ENCODE measurements around the gene CLDN10. TPM values are rescaled to one million over a fixed set of nuclear protein-coding genes. Genes with fewer than 3 reads are reported as not detected.
A peak's percentile ranks its signal among the peaks of the same experiment; 100 is the strongest.

Gene CLDN10
- total RNA-seq, 2 donors from 2014 or later = not detected

DNA sequence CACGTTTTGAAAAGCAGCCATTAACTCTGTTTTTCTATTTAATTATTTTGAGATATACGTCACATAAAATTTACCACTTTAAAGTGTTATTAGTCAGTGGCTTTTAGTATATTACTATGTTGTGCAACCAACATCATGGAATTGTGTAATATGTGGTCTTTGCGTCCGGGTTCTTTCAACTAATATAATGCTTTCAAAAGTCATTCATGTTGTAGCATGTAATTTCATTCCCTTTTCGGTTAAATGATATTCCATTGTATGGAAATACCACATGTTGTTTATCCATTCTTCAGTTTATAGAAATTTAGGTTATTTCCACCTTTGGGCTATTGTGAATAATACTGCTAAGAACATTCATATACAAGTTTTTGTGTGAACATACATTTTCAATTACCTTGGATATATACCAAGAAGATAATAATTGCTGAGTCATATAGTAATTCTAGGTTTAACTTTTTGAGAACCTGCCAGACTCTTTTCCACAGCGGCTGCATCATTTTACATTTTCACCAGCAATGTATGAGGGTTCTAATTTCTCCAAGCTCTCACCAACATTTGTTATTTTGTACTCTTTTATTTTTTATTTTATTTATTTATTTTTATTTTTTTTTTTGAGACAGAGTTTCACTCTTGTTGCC lies 28.1 kb upstream of the CLDN10 start:
- no peak overlapping the region for H3K4me3 Mint-ChIP-seq
- no peak for ATAC-seq (replicated peaks)
- no peaks in the 10 kb centered on the region for H3K36me3 Mint-ChIP-seq (ENCODE audit: low read depth)
- H3K27me3 Mint-ChIP-seq = peaks cover 10% of the 10 kb centered on the region
- H3K4me1 Mint-ChIP-seq = no peaks in the 10 kb centered on the region
- peaks cover 4% of the 10 kb centered on the region for H3K9me3 Mint-ChIP-seq
- no peak overlapping the region for H3K27ac Mint-ChIP-seq

DNA sequence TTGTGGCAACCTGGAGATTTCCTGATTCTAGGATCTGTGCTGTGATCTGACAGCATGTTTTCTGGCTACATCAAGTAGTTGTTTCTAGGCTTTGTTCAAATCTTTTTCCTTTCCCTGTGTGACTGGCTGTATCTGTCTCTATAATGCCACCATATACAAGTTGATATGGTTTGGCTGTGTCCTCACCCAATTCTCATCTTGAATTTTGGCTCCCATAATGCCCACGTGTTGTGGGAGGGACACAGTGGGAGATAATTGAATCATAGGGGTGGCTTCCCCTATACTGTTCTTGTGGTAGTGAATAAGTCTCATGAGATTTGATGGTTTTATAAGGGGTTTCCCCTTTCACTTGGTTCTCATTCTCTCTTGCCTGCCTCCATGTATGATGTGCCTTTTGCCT lies 24.6 kb upstream of the CLDN10 start:
- Mint-ChIP-seq H3K4me3 (no peak overlapping the region), H3K27me3 (peaks cover 13% of the 10 kb centered on the region), H3K36me3 (ENCODE audit: low read depth) (no peaks in the 10 kb centered on the region), H3K27ac (no peak overlapping the region), H3K4me1 (no peaks in the 10 kb centered on the region), H3K9me3 (peaks cover 4% of the 10 kb centered on the region)
- ATAC-seq (replicated peaks) = peak; percentile 68

DNA sequence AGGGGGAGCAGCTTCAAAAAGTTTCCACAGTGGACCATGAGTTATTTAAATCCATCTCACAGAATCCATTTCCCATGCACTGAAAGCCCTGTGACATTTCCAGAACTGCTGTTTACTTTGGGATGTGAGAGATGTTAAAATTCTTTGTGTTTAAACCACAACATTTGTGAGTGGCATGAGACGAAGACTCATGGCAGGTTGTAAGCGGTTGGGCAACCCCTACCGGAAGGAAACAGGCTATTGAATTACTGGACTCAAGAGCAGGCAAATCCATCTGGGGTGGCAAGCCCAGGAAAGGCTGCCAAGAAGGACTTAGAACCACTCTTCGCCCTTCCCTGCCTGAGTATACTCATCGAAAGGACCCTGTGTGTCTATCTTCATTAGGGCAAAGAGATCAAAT lies 22.3 kb upstream of the CLDN10 start:
- H3K9me3 Mint-ChIP-seq = peaks cover 4% of the 10 kb centered on the region
- no peak for ATAC-seq (replicated peaks)
- peaks cover 19% of the 10 kb centered on the region for H3K27me3 Mint-ChIP-seq
- no peak overlapping the region for H3K4me3 Mint-ChIP-seq
- no peak overlapping the region for H3K27ac Mint-ChIP-seq
- peaks cover 1% of the 10 kb centered on the region for H3K4me1 Mint-ChIP-seq
- no peaks in the 10 kb centered on the region for H3K36me3 Mint-ChIP-seq (ENCODE audit: low read depth)

DNA sequence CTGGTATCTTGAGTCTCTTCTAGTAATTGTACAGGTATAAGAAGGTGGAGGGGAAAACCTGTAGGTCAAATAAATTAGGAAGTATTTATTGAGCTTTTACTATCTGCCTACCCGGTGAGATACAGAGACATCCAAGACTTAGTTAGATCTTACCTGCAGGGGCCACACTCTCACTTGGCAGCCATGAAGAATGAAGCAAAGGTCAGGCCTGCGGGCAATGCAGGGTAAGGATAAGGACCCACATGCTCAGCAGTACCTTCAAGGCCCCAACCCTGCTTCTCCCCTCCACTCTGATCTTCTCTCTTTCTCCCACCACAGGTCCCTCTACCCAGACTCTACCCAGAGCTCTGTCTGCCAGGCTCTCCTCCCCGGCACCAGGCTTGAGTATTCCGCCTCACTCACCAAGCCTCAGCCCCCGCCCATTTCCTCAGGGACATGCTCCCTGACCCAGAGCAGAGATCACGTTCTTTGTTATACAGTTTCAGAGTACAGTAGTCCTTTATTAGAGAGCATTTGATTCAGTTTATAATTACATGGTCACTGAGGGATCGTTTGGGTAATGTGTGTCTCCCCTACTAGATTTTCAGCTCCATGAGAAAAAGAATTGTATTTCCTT lies 18.9 kb upstream of the CLDN10 start:
- Mint-ChIP-seq H3K4me3 (no peak overlapping the region), H3K4me1 (peaks cover 8% of the 10 kb centered on the region), H3K27ac (no peak overlapping the region), H3K36me3 (ENCODE audit: low read depth) (no peaks in the 10 kb centered on the region), H3K9me3 (no peaks in the 10 kb centered on the region), H3K27me3 (peaks cover 25% of the 10 kb centered on the region)
- ATAC-seq (replicated peaks) = no peak

DNA sequence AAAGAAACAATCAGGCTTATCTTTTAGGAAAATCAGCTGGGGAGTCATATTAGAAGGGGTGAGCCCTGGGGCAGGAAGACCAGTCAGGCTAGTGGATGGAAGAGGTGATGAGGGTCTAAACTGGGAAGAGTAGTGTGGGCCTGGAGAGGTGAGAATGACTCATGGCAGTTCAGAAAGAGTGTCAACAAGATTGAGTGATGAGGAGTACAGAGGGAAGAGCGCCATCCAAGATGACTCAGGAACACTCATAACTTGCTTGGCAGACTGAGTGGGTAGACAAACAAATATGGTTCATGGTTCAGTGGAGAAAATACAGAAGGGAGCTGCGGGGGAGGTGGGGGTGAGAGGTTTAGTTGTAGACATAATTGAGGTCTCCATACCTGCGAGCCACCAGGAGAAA lies 17.3 kb upstream of the CLDN10 start:
- Mint-ChIP-seq H3K27me3 (peaks cover 25% of the 10 kb centered on the region), H3K4me1 (peaks cover 8% of the 10 kb centered on the region), H3K36me3 (ENCODE audit: low read depth) (no peaks in the 10 kb centered on the region), H3K9me3 (no peaks in the 10 kb centered on the region), H3K27ac (no peak overlapping the region), H3K4me3 (no peak overlapping the region)
- peak; percentile 98 for ATAC-seq (replicated peaks)

DNA sequence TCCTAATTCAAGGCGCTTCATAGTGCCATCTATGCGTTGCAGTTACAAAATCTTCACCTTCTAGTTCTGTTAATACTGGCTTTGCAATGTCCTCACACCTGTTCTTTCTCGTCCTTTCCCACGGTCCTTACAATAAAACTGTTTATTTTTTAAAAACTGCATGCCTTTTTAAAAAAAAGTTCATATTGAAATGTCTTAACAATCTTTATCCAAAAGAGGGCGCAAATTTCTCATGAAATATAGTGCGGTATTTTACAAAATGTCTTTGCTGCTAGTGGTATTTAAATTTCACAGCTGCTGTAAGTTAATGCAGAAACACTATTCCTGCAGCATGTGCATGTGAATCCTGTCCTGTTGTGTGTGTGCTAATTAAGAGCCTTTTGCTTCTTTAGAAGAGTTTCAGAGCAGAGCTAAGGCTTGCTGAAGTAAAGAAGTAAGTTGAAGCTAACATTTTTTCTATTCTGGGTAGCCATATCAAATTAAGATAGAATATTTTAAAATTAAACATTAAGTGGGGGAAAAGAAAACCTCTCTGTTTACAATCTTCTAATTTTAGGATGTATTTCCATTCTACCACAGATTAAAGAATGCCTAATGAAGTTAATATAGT lies 15.8 kb upstream of the CLDN10 start:
- H3K4me3 Mint-ChIP-seq = no peak overlapping the region
- H3K27me3 Mint-ChIP-seq = peaks cover 30% of the 10 kb centered on the region
- H3K9me3 Mint-ChIP-seq = no peaks in the 10 kb centered on the region
- peaks cover 8% of the 10 kb centered on the region for H3K4me1 Mint-ChIP-seq
- H3K36me3 Mint-ChIP-seq (ENCODE audit: low read depth) = no peaks in the 10 kb centered on the region
- no peak for ATAC-seq (replicated peaks)
- no peak overlapping the region for H3K27ac Mint-ChIP-seq

DNA sequence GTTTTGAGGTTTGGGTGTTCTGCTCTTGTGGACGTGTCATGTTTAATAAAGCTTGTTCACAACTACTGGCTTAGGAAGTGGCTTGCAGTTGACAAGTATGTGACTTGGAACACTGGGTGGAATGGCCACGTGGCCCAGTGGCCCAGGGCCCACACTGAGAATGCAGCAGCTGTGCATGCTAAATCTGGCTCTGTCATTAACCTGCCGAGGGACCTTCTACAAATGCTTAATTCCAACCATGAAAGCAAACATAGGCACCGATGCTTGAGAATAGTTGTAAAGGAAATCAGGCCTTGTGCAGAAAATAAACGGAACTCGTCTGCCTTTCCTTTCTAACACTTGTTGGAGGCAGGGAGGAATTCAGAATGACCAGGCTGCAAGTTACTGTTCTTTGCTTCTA lies 11.6 kb upstream of the CLDN10 start:
- Mint-ChIP-seq H3K4me3 (no peak overlapping the region), H3K27ac (no peak overlapping the region), H3K36me3 (ENCODE audit: low read depth) (no peaks in the 10 kb centered on the region), H3K4me1 (no peaks in the 10 kb centered on the region), H3K27me3 (peaks cover 17% of the 10 kb centered on the region), H3K9me3 (no peaks in the 10 kb centered on the region)
- ATAC-seq (replicated peaks) = no peak

DNA sequence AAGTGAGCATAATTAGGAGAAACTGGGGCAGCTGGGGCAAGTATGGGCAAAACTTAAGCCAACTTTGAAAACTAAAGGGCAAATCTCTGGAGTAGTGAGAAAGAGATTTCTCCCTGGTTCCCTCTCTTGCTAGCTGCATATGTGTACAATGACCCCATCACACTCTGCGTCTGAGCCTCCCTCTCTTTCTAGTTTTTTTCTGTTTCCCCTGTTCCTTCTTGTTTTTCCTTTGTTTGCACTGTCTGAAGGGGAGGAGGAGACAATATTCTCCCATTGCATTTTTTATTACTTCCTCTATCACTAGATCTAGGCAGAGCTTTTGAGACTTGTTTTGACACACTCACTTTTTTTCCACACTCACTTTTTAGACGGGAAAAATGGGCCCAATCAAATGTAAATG lies 11.2 kb upstream of the CLDN10 start:
- ATAC-seq (replicated peaks) = no peak
- no peak overlapping the region for H3K27ac Mint-ChIP-seq
- H3K27me3 Mint-ChIP-seq = peaks cover 17% of the 10 kb centered on the region
- H3K36me3 Mint-ChIP-seq (ENCODE audit: low read depth) = no peaks in the 10 kb centered on the region
- H3K4me1 Mint-ChIP-seq = no peaks in the 10 kb centered on the region
- no peak overlapping the region for H3K4me3 Mint-ChIP-seq
- no peaks in the 10 kb centered on the region for H3K9me3 Mint-ChIP-seq

DNA sequence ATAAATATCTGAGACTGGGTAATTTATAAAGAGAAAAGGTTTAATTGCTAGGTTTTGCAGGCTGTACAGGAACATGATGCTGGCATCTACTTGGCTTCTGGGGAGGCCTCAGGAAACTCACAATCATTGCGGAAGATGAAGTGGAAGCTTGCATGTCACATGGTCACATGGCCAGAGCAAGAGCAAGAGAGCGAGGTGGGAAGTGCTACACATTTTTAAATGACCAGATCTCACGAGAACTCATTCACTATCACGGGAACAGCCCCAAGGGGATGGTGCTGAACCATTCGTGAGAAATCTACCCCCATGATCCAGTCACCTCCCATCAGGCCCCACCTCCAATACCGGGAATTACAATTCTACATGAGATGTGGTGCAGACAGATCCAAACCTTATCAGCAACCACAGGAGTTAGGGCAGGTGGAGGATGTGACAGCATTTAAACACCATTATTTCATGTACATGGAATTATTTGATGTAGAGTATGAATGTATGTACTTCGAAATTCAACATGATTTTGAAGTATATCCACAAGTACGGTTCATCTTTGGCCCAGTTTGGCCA lies 10.5 kb upstream of the CLDN10 start:
- no peak overlapping the region for H3K27ac Mint-ChIP-seq
- no peaks in the 10 kb centered on the region for H3K4me1 Mint-ChIP-seq
- no peak for ATAC-seq (replicated peaks)
- no peak overlapping the region for H3K4me3 Mint-ChIP-seq
- H3K36me3 Mint-ChIP-seq (ENCODE audit: low read depth) = no peaks in the 10 kb centered on the region
- no peaks in the 10 kb centered on the region for H3K9me3 Mint-ChIP-seq
- H3K27me3 Mint-ChIP-seq = peaks cover 13% of the 10 kb centered on the region

DNA sequence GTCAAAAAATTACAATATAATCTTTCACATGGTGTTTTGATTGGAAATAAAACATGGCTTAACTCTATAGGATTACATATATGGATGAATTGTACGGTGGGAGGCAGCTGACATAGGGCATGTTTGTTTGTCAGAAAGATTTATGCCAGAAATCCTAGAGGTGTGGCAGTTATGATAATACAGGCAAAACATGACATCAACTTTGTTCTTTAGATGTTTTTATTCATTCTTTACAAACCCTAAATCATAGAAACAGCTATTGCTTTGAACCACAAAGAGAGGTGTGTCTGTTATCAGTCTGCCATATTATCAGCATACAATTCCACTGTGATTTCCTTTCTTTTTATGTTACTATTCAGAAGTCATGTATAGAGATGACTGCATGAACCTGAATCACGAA lies 8.2 kb upstream of the CLDN10 start:
- Mint-ChIP-seq H3K27ac (no peak overlapping the region), H3K4me1 (no peaks in the 10 kb centered on the region), H3K4me3 (no peak overlapping the region), H3K27me3 (peaks cover 25% of the 10 kb centered on the region), H3K9me3 (no peaks in the 10 kb centered on the region), H3K36me3 (ENCODE audit: low read depth) (no peaks in the 10 kb centered on the region)
- no peak for ATAC-seq (replicated peaks)

DNA sequence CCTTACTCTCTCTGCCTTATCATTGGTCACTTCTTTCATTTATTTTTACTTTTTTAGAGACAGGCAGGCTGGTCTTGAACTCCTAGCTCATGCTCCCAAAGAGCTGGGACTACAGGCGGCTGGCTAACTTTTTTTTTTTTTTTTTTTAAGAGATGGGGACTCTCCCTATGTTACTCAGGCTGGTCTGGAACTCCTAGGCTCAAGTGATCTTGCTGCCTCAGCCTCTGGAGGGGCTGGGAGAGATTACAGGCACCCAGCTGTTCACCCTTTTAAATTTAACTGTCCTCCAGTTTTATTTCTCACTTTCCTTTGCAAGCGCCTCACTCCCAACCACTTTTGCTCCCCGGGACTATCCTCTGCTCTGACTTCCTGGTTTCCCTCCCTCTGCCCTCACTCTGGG lies 5.6 kb upstream of the CLDN10 start:
- no peaks in the 10 kb centered on the region for H3K4me1 Mint-ChIP-seq
- H3K27me3 Mint-ChIP-seq = peaks cover 39% of the 10 kb centered on the region
- H3K4me3 Mint-ChIP-seq = no peak overlapping the region
- no peak for ATAC-seq (replicated peaks)
- H3K36me3 Mint-ChIP-seq (ENCODE audit: low read depth) = no peaks in the 10 kb centered on the region
- H3K27ac Mint-ChIP-seq = no peak overlapping the region
- no peaks in the 10 kb centered on the region for H3K9me3 Mint-ChIP-seq

DNA sequence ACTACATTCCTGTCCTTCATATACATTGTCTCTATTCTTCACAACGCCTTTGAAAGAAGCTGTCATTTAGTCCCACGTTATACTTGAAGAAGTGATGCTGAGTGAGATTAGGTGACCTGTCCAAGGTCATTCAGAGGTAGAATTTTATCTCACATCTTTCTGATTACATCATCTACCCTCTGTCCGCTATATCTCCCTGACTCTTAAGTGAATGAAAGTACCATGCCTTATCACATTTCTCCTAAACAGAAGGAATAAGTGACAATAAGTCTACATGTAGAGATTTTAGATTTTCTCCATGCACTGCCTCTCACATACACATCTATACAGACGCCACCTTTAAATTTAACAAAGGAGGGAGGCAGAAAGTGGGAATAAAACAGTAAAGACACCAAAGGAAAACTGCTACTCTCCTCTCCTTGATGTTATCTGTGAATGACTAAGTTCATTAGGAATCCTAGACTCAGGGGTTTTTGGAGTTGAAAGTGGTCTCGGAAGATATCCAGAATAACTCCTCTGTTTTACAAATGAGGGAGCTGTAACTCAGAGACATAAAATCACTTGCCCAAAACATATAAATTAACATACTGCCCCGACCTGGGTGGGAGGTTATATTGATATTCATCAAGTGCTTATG lies 4.9 kb upstream of the CLDN10 start:
- no peak for ATAC-seq (replicated peaks)
- no peaks in the 10 kb centered on the region for H3K9me3 Mint-ChIP-seq
- no peaks in the 10 kb centered on the region for H3K36me3 Mint-ChIP-seq (ENCODE audit: low read depth)
- H3K4me1 Mint-ChIP-seq = no peaks in the 10 kb centered on the region
- H3K27ac Mint-ChIP-seq = no peak overlapping the region
- H3K27me3 Mint-ChIP-seq = peaks cover 40% of the 10 kb centered on the region
- no peak overlapping the region for H3K4me3 Mint-ChIP-seq

DNA sequence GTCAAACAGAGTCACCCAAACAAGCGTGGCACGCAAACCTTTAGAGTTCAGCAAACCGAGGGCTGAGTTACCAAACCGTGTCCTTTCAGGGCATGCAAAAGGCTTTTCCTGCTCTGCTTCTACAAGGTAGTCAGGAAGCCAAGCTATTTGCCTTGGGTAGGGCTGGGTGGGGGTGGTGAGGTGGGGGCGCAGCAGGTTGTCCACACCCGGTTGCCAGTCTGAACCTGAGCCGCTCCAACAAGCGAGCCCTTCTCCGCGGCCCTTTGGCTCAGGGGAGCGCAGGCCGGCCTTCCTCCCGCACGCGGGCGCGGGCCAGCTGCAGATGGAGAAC lies 347 bp upstream of the CLDN10 start:
- Mint-ChIP-seq H3K27me3 (peaks cover 60% of the 10 kb centered on the region), H3K4me3 (no peak overlapping the region), H3K4me1 (no peaks in the 10 kb centered on the region), H3K27ac (no peak overlapping the region), H3K9me3 (no peaks in the 10 kb centered on the region), H3K36me3 (ENCODE audit: low read depth) (no peaks in the 10 kb centered on the region)
- no peak for ATAC-seq (replicated peaks)

DNA sequence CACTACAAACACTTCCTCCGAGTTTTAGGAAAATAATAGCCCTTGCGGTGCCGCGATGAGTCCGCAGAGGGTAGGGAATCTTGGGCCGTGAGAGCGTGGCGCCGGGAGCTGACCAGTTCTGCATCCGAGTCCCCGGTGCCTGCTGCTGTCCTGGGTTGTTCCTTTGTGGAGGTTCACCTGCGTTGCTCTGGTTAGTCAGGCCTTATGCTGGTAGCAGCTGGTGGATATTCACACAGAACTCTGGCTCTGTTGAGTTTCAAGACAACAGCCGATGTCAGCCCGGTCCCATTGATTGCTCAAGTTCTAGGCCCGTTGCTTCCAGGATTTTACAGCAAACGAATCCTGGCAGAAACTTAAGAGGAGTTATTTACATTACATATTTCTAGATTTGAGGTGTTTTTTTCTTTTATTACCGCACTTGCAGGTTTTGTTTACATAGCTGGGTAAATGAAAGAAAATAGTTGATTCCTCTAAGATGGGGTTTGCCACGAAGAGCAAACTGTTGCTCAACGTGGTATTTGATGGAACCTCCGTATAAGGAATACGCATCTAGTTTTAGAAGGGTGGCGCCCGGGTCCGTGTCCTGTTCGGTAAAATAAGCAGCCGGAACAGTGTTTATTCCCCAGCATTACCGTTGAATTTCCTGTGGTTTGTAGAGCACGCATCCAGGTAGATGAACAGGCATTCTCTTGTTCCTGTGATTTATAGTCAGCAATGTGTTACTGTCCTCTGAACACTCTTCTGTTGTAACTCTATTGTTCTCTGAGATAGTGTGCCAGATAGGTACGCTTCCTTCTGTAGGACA lies 1.3 kb downstream of the CLDN10 start:
- Mint-ChIP-seq H3K36me3 (ENCODE audit: low read depth) (no peaks in the 10 kb centered on the region), H3K27me3 (peaks cover 51% of the 10 kb centered on the region), H3K27ac (no peak overlapping the region), H3K9me3 (no peaks in the 10 kb centered on the region), H3K4me3 (peak overlapping the region; percentile 55), H3K4me1 (no peaks in the 10 kb centered on the region)
- ATAC-seq (replicated peaks) = no peak

Data from activated T-helper 17 cell treated with anti-CD3 and anti-CD28 coated beads, Interleukin-2, amount 50 U/mL, for 72 hours (primary cell).